ENCODE results near the gene SRSF12.

DNA sequence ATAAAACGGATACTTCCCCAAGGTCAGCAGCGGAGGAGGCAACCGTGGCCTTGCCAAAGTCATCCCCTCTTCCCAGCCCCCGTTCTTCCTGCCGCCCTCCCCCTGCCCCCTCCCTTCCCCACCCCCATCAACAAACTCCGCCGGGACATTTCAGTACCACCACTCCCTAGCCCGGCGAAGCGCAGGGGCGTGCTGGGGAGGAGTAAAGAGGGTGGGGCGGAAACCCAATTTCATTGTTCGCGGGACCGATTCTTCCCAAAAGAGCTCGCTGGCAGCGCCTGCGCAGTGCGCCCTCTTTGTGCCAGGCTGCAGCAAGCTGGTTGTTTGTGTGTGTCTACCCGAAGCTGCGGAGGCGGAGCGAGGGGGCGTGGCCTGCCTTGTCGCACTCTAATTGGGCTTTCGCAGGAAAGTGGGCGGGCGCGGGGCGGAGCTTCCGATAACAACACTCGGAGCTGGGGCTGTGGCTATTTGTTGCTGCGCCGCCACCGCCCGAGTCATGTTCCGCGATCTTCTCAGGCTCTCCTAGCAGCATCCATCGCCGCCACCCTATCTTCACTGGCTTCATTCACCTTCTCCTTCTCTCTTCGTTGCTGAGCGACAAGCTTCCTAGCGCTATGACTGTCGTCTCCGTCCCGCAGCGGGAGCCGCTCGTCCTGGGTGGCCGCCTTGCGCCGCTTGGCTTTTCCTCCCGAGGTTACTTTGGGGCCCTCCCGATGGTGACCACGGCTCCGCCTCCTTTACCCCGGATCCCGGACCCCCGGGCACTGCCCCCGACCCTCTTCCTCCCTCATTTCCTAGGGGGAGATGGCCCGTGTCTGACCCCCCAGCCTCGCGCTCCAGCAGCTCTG lies 37.4 kb downstream of the SRSF12 start, which contains the start of gene PNRC1:
- TF ChIP-seq, protein P1, sequence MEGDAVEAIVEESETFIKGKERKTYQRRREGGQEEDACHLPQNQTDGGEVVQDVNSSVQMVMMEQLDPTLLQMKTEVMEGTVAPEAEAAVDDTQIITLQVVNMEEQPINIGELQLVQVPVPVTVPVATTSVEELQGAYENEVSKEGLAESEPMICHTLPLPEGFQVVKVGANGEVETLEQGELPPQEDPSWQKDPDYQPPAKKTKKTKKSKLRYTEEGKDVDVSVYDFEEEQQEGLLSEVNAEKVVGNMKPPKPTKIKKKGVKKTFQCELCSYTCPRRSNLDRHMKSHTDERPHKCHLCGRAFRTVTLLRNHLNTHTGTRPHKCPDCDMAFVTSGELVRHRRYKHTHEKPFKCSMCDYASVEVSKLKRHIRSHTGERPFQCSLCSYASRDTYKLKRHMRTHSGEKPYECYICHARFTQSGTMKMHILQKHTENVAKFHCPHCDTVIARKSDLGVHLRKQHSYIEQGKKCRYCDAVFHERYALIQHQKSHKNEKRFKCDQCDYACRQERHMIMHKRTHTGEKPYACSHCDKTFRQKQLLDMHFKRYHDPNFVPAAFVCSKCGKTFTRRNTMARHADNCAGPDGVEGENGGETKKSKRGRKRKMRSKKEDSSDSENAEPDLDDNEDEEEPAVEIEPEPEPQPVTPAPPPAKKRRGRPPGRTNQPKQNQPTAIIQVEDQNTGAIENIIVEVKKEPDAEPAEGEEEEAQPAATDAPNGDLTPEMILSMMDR (IDR thresholded peaks at IDR 0.05), result no peak
- peak in 1 of 4 donors; percentile 66 for TF ChIP-seq EP300 (IDR thresholded peaks at IDR 0.05)

All from sigmoid colon (tissue), 4 donors.